HG02840 (cell line): ENCODE measurements around the gene PIBF1.
A peak's percentile ranks its signal among the peaks of the same experiment; 100 is the strongest.
"Not testable (repeated sequence)": the region's sequence is repeated elsewhere in the genome, so short reads cannot be mapped to it uniquely, and the experiment has no call there.

ENCODE experiments used
- ATAC-seq: cut with Tn5 transposase; IDR thresholded peaks from one replicate; pipeline ENCODE4 v1.9.1; 2021; ENCODE audit warnings: mild to moderate bottlenecking, moderate library complexity, moderate number of reproducible peaks; ENCODE audit not compliant: unreplicated experiment, low FRiP score

PIBF1 gene

DNA sequence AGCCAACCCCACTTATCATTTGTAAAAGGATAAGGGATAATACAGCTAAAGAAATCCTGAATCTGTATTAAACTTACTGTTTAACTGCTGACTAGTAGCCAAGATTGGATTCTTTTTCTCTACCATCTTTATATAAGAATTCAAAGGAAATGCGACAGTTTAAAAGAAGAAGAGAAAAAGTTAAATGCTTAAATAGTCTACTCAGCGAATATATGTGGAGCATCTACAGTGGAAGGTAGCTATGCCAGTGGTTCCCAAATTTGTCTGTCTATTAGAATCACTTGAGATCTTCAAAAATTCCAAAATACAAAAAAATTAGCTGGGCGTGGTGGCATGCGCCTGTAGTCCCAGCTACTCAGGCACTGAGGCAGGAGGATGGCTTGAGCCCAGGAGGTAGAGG, 216.1 kb downstream of the PIBF1 start:
- ATAC-seq: no peak

DNA sequence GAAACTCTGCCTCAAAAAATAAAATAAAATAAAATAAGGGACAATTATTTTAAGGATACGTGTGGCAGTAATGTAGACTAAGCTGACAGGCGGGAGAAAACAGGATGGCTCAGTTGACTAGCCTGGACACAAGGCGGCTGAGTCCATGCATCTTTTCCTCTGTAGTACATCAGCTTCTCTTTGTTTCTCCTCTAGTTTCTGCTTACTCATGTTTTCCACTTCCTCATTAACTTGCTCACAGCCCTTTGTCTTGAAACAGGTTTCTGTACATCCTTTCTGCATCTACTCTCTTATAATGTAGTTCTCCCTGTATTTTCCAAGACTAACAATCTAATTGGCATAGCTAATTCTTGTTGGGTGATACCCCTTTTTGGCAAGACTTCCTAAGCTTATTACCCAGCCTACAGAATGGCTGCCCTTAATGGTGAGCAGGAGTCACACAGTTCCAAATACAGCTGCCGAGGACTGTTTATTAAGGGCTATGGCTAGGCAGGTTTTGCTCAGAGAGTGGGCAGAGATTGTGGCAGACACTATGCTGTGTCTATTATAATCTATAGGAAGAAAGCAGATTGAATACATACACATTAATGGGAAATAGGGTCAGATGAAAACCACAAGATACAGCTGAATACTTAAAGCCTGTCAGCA, 218.2 kb downstream of the PIBF1 start:
- peak; percentile 61 for ATAC-seq

DNA sequence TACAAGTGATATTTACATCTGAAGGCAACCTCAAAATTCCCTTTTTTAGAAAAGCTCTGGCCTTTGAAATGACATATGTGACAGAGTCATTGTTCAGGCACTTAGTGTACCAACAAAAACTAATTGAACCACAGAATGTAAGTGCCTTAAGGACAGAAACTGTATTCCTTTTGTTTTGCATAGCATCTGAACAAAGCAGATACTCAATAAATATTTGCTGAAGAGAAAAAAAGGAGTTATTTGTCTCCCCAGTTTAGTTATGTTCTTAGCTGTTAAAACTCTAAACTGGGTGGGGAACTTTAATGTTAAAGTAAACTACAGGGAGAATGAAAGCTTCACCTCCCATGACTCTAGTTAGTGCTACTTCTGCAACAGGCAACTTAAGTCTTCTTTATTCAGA, 220.0 kb downstream of the PIBF1 start:
- no peak for ATAC-seq

DNA sequence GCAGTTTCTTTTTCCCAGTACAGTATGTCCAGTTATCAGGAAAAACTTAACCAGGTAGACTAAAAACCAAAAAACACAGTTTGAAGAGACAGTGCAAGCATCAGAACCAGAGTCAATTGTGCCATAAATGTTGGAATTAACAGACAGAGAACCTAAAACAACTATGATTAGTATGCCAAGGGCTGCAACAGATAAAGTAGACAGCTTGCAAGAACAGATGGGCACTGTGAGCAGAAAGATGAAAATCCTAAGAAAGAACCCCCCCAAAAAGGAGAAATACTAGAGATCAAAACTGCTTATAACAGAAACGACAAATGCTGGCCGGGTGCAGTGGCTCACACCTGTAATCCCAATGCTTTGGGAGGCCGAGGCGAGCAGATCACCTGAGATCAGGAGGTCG, 229.8 kb downstream of the PIBF1 start:
- no peak for ATAC-seq

DNA sequence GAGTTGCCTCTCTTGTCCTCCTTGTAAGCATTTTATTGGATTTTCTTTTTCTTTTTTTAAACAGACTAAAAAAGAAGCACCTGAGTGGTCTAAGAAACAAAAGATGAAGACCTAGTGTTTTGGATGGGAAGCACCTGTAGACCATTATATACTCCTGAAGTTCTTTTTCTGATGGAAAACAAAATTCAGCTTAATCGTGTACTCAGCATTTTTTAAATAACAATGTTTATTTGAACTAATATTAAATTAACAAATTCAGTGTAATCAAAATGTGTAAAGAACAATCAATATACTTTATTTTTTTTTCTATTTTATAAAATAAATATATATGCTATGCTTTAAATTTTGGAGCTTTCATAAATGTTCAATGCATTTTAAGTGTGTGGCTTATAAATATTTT, 233.9 kb downstream of the PIBF1 start:
- ATAC-seq: no peak

DNA sequence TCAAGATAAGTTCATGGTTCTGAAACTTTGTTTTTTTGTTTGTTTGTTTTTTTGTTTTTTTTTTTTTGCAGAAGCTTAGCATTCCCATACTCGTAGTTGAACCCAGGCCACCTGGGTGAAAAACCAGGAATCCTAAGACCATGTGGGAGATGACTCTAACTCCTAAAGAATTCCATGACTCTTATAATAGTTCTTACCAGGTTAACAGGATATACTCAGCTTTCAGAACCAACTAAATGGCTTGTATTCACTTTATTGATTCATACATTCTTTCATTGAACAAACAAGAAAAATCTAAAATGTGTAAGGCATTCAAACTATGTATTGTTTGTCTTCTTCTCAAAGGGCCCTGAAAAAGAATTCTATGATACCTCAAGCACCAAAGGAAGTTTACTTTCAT, 236.4 kb downstream of the PIBF1 start:
- no peak for ATAC-seq

DNA sequence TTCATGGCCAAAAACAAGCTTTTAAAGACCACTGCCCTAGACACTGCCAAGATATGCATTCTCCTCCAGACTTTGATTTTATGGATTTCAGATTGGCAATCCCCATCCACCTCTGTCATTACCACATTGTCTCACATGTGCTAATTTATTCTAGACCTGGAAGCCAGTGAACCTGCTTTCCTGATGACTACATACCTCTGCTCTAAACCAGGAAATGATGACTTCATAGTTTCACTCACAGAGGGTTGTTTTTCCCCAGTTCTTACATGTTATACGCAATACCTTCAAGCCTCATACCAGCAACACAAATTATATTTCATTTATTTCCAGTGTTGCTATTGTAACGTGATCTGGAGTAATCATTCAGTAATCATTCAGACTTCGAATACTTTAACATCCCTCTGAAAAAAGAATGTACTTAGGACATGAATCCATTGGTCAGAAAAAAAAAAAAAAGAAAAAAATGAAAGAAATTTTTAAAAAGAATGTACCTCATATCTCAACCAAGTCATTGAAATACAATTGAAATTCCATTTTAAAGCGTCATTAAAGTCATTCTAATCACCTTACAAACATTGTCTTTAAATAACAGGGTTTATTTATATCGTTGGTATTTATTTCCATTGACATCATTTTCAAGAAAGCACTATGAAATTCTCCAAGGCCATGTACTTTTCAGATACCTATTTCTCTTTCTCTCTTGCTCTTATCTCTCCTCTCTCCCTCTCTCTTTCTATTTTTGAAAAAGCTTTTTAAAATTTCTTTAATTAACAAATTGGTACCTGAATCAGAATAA, 243.5 kb downstream of the PIBF1 start:
- ATAC-seq: no peak

DNA sequence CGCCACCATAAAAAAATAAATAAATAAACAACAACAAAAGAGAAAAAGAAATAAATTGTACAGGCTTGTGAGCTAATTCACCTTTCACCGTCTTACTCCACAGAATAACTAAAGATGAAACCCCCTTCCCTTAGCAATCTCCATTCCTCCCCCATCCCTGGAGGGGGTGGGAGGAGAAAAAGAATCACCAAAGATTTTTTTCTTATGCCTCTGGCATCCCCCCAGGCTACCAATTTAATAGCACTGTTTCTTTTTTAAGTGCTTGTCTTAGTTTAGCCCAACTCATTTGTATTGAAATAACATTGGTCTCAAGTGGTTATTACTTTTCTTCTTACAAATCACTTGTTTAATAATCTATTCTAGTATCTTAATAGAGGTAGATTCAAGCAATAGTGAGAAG, 253.0 kb downstream of the PIBF1 start:
- no peak for ATAC-seq

DNA sequence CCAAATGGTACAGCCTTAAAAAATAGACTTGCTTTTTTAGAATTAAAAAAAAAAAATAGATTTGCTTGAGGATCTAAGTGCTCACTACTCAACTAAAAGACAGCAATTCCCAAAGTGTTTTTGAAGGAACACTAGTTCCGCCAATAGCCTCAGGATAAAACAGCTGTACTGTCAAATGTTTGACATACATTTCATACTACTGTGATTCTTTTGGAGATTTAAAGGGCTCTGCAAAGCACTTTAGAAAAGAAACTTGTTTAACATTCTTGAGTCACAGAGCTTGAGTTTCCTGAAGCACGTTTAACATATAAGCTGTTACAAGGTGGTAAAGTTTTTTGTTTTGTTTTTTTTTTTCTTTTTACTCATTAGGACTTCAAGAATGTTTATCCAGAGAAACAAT, 253.7 kb downstream of the PIBF1 start:
- ATAC-seq: no peak

DNA sequence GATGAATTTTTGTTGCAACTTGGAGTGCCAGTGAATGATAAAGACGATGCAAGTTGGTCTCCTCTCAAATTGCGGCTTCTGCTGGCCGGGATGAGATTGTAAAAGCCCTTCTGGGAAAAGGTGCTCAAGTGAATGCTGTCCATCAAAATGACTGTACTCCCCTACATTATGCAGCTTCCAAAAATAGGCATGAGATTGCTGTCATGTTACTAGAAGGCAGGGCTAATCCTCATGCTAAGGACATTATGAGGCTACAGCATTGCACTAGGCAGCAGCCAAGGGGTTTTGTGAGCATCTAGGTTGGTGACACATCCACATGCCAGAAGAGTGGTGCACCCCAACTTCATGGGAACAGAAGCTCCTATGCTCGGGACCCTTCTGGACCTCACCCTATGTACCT, 254.6 kb downstream of the PIBF1 start:
- ATAC-seq: no peak

DNA sequence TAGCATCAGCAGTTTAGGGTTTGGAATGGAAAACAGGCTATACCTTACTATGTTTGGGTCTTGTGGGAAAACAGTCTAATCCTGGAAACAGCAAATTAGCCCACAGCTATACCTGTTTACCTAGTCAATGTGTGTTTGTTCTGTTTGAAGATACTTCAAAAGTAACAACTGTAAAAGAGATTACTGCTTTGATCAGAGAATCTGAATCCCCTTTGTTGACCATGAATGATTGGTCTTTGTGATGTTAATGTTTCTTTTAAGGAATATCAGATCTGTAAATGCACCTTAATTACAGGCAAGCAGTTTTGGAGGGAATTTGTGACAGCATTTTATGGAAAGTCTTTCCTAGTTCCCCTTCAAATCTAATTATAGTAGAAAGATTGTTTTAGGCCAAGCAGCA, 256.1 kb downstream of the PIBF1 start:
- ATAC-seq: no peak

DNA sequence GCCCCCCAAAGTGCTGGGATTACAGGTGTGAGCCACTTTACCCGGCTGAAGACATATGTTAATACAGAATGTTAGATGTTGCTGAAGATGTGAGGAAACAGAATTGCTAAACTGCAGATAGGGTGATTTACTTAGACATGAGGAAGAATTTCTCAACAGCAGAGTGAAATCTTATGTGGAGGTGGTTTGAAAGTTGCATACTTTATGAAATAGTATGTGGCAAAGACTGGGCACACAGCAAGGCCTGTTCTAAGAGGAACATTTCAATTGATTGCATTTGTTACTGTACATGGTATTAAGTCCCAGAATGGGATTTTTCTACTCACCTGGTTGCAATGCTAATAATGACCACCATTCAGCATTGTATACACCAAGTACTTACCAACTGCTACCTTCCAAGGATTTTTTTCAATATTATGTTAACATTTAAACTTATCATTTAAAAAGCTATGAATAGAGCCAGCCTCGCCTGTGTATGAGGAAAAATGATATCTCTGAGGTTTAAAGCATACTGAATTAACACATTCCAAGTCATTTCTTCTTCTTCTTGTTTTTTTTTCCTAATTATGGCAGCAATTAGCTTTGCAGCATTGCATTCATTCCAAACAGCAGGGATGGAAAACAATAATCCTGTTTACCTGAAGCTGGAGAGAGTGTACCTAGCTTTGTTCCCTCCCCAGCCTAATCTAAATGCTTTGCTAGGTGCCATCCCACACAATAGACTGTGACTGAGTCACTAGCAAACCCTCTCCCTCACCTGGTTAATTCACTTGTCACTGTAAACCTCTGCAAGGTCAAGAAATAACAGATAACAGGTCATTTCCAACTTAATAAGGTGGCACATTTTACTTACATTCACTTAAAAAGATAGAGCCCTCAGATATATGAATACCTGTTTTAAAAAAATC, 257.5 kb downstream of the PIBF1 start:
- no peak for ATAC-seq

DNA sequence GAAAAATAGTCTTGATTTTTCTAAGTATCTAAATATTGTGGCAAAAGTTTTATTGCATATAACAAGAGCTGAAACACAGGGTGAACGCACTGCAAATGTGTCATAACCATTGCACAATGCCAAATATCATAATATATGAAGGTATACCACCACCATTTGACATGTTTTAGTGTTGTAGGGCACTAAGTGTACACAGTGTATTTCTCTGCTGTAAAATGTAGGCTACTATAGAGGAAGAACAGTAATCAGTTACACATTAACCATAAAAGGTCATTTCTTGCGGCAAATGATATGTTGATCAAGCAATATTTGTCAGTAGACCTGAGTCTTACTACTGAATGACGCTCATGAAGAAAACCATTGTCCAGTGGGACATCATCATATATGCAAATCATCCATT, 258.6 kb downstream of the PIBF1 start:
- ATAC-seq: no peak

DNA sequence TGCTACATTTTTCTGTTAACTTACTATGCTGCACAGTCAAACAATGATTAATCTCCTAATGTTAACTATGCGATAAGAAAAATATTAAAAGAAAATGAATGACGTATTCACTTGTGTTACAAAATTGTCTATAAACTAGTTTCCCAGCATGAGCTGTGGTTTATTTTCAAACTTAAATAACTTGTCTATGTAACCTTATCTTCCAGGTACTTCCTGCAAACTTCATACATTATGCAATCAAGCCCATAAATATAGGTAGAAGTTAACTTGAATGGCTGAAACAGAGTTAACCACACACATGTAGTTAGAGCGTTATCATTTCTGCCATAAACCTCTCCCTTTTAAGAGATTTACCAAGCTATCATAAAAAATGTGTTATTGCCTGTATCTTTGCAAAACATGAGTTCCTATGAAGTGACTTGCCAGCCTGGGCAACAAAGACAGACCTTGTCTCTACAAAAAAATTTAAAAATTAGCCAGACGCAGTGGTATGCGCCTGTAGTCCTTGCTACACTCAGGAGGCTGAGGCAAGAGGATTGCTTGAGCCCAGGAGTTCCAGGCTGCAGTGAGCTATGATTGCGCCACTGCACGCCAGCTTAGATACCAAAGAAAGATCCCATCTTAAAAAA, 259.1 kb downstream of the PIBF1 start:
- no peak for ATAC-seq

DNA sequence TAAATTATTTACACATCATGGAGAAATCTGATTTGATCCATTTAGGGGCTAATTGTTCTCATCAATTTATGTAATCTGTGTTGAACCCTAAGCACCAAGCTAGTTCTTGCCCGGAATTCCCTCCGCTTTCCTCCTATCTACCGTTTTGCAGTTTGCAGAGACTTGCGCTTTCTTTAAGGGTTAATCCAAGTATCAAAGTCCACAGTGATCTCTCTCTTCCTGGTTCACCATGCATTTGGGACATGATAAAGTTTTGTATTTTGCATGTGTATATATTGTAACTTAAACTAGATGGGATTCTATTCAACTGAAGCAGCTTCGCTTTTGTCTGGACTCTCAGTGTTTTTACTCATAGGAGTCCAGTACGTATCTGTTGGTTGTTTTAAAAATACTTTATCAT, 263.1 kb downstream of the PIBF1 start:
- ATAC-seq: no peak

DNA sequence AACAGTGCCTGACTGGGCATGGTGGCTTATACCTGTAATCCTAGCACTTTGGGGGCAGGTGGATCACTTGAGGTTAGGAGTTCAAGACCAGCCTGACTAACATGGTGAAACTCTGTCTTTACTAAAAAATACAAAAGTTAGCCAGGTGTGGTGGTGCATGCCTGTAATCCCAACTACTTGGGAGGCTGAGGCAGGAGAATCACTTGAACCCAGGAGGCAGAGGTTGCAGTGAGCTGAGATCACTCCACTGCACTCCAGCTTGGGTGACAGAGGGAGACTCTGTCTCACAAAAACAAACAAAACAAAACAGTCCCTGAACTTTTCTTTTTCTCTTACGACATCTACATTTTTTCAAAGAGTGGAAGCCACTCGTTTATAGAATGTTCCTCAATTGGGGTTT, 266.7 kb downstream of the PIBF1 start:
- ATAC-seq: not testable (repeated sequence)

DNA sequence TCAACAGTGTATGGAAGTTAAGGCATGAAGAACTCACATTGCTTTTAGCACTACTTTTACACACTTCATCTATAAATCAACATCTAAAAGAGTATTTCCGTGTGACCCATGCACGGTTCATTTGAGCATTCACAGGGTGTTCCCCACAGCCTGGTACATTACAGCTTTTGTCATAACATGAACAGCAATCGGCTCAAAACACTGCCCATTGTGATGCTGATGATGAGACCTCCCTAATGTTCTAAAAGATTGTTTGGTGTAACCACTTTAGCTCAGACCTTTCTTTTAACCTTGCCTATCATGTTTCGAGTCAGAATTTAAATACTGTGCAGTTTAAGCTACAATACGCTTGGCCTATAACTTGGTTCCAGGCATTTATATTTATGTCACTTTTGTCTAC, 272.8 kb downstream of the PIBF1 start:
- ATAC-seq: no peak

DNA sequence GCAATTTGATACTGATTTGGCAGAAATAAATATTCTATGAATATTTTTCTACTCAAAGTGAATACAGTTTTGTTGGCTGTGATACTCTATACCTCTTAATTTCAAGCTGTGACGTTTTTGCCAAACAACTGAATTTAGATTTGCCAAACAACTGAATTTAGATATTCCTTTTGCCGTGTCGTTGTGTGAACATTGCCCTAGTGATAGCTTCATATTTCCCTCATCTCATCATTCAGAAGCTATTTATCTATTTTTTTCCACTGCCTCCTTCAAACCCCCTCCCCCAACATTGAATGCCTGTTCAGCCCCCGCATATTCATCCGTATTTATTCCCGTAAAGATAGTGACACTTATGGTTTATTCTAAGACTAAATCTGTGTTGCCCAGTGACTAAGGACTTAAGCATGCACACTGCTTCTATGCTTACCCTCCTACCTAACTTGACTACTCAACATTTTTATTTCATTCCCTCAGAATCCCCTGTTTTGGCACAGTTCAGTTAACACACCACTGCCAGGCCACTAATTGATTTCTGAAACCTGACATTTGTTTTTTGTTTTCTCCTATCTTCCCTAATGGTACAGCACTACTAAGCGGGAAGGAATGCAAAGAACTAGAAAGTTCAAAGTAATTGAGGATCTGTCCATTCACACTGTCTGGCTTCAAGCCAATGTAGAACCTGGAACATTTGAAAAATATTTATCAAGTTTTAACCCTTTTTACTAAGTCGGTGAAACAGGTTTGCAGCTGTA, 274.1 kb downstream of the PIBF1 start:
- ATAC-seq: no peak

DNA sequence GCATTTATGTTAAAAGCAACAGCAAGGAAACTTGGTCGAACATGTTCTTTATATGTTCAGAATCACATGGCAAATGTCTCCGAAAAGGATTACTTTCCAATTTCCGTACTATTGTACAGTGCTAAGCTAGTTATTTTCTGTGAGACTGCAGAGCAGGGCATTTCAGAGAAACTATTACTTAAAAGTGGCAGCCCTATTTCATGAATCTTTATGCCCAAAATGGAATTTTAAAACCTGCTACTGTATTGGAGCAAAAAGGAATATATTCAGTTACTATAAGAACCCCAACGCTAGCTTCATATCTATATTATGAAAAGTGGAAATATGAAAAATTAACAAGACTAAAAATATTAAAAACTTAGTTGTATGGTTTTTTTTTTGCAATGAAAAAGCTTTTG, 274.6 kb downstream of the PIBF1 start:
- ATAC-seq: no peak
